Measurements from ENCODE around the gene PDE9A.

DNA sequence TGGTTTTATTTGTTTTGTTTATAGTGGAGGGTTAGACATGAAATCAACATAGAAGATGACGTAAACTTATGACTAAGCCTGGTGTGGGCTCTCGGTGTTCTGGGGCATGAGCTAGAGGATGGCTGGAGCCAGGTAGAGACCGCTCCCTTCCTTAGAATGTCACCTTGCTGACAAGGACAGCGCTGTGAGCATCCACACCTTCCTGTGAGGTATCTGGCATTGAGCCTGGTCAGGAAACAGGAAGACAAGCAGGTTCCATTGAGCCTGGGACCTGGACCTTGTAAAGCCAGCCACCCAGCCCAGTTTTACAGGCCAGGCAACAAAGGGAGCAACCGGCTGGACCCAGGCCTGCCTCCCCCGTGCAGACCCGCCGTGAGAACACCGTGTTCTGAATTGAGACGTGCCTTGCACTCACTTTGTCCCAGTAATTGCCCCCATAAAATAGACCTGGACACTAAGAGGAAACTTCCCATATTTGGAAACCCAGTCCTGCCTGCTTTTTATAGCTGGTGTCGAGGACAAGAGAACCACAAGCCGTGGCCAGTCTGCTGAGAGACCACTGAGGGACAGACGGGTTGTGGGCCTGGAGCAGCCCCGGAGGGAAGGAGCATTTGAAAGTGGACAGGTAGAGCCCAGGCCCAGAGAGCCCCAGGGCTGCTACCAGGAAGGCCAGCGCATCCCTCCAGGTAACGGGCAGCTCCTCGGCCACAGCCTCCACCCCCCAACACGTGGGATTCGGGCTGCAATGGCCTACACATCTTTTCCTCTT is 78.0 kb downstream of the PDE9A start:
- TF ChIP-seq, protein P1, sequence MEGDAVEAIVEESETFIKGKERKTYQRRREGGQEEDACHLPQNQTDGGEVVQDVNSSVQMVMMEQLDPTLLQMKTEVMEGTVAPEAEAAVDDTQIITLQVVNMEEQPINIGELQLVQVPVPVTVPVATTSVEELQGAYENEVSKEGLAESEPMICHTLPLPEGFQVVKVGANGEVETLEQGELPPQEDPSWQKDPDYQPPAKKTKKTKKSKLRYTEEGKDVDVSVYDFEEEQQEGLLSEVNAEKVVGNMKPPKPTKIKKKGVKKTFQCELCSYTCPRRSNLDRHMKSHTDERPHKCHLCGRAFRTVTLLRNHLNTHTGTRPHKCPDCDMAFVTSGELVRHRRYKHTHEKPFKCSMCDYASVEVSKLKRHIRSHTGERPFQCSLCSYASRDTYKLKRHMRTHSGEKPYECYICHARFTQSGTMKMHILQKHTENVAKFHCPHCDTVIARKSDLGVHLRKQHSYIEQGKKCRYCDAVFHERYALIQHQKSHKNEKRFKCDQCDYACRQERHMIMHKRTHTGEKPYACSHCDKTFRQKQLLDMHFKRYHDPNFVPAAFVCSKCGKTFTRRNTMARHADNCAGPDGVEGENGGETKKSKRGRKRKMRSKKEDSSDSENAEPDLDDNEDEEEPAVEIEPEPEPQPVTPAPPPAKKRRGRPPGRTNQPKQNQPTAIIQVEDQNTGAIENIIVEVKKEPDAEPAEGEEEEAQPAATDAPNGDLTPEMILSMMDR (IDR thresholded peaks at IDR 0.05): no peak
- TF ChIP-seq POLR2A (IDR thresholded peaks at IDR 0.05; ENCODE audit: low read length): no peak
- no peak for TF ChIP-seq RAD21 (conservative IDR thresholded peaks at IDR 0.05 in 1 of 2, IDR thresholded peaks at IDR 0.05 in 1 of 2)
- TF ChIP-seq RFX5 (IDR thresholded peaks at IDR 0.05): no peak
- no peak for TF ChIP-seq HMGXB4 (CRISPR knock-in tag; IDR thresholded peaks at IDR 0.05; ENCODE audit: borderline replicate concordance)
- TF ChIP-seq CHD4 (IDR thresholded peaks at IDR 0.05; ENCODE audit: borderline replicate concordance): no peak
- no peak for TF ChIP-seq RCOR1 (IDR thresholded peaks at IDR 0.05; ENCODE audit: low read depth, low read length)
- no peak for TF ChIP-seq CEBPB (IDR thresholded peaks at IDR 0.05)
- no peak for TF ChIP-seq JUN (IDR thresholded peaks at IDR 0.05)
- no peak for TF ChIP-seq EP300 (IDR thresholded peaks at IDR 0.05)
- TF ChIP-seq BCL3 (IDR thresholded peaks at IDR 0.05): no peak
- TF ChIP-seq CBX8 (IDR thresholded peaks at IDR 0.05): no peak

Data from A549 (cell line).